ENCODE results near the gene CXCL17.

The CXCL17 gene

DNA sequence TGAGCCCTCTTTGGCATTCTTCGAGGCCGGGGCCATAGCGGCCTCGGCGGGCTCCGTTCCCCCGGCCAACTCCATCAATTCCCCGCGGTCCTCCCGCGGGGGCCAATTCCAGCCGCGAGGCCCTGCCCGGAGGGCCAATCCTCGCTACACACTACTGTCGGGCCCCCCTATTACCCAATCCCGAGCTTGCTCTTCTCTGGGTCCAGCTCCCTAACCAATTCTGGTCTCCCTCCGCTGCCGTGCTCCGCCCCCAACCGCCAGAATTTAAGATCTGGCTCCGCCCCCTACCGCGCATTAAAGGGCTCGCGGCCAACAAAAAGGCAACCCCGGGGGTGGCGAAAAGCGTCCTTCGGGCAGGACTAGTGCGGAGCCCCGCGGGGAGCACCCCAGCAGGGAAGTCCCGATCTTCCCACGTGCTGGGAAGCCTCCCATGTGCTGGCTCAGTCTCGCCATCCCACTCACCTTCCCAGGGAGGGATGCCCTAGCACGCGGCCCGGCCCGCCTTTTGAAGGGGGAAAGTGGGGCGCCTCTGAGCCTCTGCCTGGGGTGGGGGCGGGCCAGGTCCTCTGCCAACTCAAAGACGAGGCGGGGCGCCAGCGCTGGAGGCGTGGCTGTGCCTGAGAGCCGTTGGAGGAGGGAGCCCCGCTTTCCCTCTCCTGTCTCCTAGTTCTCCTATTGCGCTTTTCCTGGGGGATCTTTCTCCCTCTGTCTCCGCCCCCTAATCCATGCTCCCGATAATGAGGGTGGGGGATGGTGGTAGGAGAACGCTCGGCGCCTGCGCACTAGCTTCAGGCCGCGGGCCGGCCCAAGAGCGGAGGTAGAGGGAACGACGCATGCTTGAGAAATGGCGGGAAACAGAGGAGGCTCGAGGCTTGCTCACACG is 19.0 kb downstream of the CXCL17 start:
- DNase-seq = peak; percentile 84

GRCh38 chr19:42422901-42423461 is 19.8 kb downstream of the CXCL17 start:
- peak; percentile 65 for DNase-seq

- no peak for DNase-seq
Observed at GRCh38 chr19:42422092-42422900, 20.4 kb downstream of the CXCL17 start.

DNA sequence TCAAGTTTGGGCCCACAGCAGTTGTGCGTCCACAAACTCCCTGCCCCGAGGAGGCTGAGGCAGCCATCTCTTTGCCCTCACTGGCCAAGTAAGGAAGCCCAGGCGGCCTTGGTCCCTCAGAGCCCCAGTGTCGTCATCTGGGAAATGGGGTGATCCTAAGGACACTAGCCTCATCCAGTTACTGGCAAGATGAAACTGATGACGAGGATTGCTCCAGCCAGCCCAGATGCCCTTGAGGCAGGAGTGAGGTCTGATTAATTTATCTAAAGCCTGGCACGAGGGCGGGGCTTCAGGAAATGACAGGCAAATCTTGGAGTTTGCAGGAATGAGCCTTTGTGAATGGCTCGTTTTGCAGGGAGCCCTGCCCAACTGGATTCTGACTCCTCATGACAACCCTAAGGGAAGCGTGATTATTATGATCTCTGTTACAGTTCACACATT is 21.1 kb downstream of the CXCL17 start:
- DNase-seq = no peak

GRCh38 chr19:42421101-42421500 is 21.6 kb downstream of the CXCL17 start:
- no peak for DNase-seq

DNA sequence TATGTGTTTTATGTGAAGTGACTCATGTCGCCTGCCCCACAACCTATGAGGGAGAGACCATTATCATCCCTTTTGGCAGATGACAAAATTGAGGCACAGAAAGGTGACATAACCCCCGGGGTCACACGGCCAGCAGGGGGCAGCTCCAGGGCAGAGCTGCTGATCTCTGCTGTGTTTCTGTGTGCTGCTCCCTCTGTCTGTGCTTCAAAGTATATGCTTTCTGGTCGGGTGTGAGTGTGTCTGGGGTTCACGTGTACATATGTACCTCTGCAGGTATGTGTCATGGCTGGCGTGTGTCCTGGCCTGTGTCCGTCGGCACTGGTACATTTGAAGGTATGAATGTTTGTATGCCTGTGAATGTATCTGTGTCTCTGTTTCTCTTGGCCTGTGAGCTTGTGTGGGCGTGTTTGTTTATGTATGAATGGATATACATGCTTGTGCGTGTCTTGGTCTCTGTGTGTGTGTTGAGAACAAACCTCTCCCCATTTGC is 22.6 kb downstream of the CXCL17 start:
- DNase-seq = no peak

GRCh38 chr19:42419309-42419708 is 23.4 kb downstream of the CXCL17 start:
- no peak for DNase-seq

- DNase-seq = no peak
Observed at GRCh38 chr19:42412661-42413076, 30.1 kb downstream of the CXCL17 start.

DNA sequence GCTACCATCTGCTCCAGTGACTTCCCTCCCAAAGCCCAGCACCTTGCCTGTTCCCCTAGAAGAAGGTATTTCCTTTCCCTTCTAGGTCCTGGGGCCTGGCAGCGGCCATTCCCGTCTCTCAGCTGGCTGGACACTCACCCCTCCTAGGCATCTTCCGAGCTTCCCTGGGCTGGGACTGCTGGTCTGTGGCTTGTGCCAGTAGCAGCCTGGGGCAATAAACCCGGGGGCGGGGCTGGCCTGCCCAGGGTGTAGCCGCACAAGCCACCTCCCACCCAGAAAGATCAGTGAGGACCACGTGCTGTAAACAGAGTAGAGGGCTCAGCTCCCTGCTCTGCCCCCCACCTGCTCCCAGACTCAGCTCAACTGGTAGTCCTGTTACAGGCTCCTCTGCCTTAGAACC is 30.5 kb downstream of the CXCL17 start:
- no peak for DNase-seq

- DNase-seq = no peak
Observed at GRCh38 chr19:42411581-42412178, 31.1 kb downstream of the CXCL17 start.

DNA sequence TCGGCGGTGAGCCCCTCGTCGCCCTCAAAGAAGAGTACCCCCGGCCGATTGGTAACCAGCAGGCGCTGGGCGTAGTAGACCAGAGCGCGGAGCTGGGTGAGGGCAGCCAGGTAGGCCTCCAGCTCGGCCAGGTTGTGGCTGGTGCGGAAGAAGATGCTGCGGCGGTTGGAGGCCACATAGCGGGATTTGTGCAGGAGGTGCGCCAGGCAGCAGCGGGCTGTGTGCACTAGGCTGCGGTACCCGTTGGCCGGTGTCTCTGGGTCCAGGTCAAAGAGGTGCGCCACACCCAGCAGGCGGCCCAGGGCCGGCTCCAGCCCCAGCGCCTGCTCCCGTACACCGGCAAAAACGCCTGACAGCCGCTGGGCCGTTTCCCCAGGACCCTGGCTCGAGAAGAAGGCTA is 32.4 kb downstream of the CXCL17 start:
- DNase-seq = no peak

DNA sequence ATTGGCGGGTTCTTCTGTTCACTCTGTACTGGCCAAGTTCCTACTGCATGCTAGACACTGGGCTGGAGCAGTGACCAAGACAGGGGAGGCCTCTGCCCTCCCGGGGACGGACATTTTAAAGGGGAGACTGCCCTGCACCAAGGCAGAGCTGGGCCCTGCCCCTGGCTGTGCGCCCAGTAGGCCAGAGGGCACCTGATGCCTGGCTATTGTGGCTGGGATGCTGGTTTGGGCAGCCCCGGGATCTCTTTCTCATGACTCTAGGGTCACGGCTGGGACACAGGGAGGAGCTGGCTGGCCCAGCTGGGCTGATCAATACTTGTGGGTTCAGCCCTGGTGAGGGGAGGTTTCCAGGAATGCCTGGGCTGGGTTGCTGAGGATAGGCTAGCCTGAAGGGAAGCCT is 33.3 kb downstream of the CXCL17 start:
- DNase-seq = no peak

GRCh38 chr19:42407816-42408175 is 35.0 kb downstream of the CXCL17 start:
- DNase-seq = no peak

GRCh38 chr19:42407085-42407815 is 35.5 kb downstream of the CXCL17 start:
- no peak for DNase-seq

GRCh38 chr19:42406111-42406510 is 36.6 kb downstream of the CXCL17 start:
- no peak for DNase-seq

GRCh38 chr19:42403586-42403985 is 39.2 kb downstream of the CXCL17 start:
- no peak for DNase-seq

- DNase-seq = peak; percentile 51
Observed at GRCh38 chr19:42402376-42403116, 40.2 kb downstream of the CXCL17 start.

GRCh38 chr19:42401365-42402303 is 41.1 kb downstream of the CXCL17 start:
- peak; percentile 70 for DNase-seq

GRCh38 chr19:42400404-42400803 is 42.3 kb downstream of the CXCL17 start:
- DNase-seq = no peak
